T-helper 1 cell treated with Interleukin-12 subunit alpha and Interleukin-12 subunit beta and Interleukin-4 antibody, amounts not matched to agents 30 μg/mL and 1 μg/mL, for 36 hours (primary cell): Measurements from ENCODE around the gene PAK6.

Source experiments
- H3K27ac Mint-ChIP-seq: one replicate; pipeline ENCODE4 v1.8.0; 2021; ENCODE audit warnings: mild to moderate bottlenecking, mixed read lengths
- H3K27me3 Mint-ChIP-seq: one replicate; pipeline ENCODE4 v1.8.0; 2021; ENCODE audit warnings: low read depth, mixed read lengths
- H3K36me3 Mint-ChIP-seq: one replicate; pipeline ENCODE4 v1.8.0; 2021; ENCODE audit warnings: low read depth, mixed read lengths
- H3K4me1 Mint-ChIP-seq: one replicate; pipeline ENCODE4 v1.8.0; 2021; ENCODE audit warnings: low read depth, mixed read lengths
- H3K4me3 Mint-ChIP-seq: one replicate; pipeline ENCODE4 v1.8.0; 2021; ENCODE audit warnings: mild to moderate bottlenecking, moderate library complexity, mixed read lengths
- H3K9me3 Mint-ChIP-seq: one replicate; pipeline ENCODE4 v1.8.0; 2021; ENCODE audit warnings: mixed read lengths

The PAK6 gene

DNA sequence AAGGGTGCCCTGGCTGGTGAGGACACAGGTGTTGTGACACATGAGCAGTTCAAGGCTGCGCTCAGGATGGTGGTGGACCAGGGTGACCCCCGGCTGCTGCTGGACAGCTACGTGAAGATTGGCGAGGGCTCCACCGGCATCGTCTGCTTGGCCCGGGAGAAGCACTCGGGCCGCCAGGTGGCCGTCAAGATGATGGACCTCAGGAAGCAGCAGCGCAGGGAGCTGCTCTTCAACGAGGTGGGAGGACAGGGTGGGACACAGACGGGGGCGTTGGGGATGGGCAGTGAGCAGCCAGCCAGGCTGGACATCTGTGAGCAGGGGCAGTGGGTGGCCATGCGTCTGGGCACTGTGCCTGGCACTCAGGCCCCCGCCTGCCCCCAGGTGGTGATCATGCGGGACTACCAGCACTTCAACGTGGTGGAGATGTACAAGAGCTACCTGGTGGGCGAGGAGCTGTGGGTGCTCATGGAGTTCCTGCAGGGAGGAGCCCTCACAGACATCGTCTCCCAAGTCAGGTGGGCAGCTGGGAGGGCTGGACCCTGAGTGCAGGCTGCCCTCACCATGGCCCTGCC is 33.7 kb downstream of the PAK6 start:
- H3K27me3 Mint-ChIP-seq = peaks cover 12% of the 10 kb centered on the region
- no peak overlapping the region for H3K27ac Mint-ChIP-seq
- no peak overlapping the region for H3K4me3 Mint-ChIP-seq
- no peaks in the 10 kb centered on the region for H3K9me3 Mint-ChIP-seq
- H3K4me1 Mint-ChIP-seq = peaks cover 4% of the 10 kb centered on the region
- H3K36me3 Mint-ChIP-seq = no peaks in the 10 kb centered on the region

DNA sequence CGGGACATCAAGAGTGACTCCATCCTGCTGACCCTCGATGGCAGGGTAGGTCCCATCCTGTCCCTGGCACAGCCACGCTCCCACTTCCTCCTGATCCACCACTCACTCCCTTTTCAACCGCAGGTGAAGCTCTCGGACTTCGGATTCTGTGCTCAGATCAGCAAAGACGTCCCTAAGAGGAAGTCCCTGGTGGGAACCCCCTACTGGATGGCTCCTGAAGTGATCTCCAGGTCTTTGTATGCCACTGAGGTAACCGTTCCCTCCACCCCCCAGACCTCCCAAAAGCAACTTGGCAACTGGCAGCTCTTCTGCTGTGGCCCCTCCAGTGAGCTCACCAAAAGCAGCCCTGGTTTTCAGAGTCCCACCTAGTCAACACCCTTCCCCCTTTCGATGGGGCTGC is 34.6 kb downstream of the PAK6 start:
- no peak overlapping the region for H3K27ac Mint-ChIP-seq
- H3K36me3 Mint-ChIP-seq = no peaks in the 10 kb centered on the region
- no peaks in the 10 kb centered on the region for H3K9me3 Mint-ChIP-seq
- H3K4me3 Mint-ChIP-seq = no peak overlapping the region
- H3K4me1 Mint-ChIP-seq = peaks cover 4% of the 10 kb centered on the region
- peaks cover 19% of the 10 kb centered on the region for H3K27me3 Mint-ChIP-seq

DNA sequence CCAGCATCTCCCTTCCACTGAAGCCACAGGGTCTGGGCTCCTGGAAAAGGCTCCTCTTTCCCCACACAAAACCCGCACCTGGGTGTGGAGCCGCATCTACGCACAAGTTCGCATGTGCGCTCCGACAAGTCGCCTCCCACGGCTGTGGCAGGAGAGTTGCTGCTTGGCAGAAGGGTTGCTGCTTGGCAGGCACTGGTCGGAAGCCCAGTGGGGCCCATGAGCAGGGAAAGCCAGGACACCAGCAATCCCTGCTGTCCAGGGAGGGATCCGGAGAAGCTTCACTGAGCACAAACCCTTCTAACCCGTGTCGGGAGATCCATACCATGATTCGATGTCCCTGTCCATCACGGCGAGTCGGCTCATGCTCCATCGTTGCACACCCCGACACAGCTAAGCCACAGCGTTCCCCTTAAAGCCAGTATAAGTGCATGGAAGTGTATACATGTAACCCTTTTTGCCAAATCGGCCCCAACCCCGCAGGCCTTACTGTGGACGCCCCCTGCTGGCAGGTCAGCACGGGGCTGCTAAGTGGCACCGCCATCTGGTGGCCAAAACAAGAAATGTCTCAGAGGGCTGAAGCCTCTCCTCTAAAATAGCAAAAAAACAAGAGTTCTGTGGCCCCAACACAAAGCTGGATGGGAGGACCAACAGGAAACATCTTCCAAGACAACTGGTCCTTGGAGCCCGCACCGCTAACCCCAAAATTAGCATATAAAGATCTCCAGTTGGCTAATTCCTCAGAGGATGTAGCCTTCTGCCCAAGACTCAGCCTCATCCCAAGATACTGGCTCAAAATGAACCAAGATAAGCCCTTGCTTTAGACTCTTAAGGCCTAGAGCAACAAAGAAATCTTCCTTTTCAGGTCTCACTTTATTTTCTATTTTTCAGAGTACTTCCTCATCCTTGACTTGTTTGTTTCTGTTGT is 35.7 kb downstream of the PAK6 start:
- H3K4me1 Mint-ChIP-seq = peaks cover 8% of the 10 kb centered on the region
- H3K27me3 Mint-ChIP-seq = peaks cover 30% of the 10 kb centered on the region
- H3K27ac Mint-ChIP-seq = no peak overlapping the region
- H3K36me3 Mint-ChIP-seq = no peaks in the 10 kb centered on the region
- no peaks in the 10 kb centered on the region for H3K9me3 Mint-ChIP-seq
- no peak overlapping the region for H3K4me3 Mint-ChIP-seq

DNA sequence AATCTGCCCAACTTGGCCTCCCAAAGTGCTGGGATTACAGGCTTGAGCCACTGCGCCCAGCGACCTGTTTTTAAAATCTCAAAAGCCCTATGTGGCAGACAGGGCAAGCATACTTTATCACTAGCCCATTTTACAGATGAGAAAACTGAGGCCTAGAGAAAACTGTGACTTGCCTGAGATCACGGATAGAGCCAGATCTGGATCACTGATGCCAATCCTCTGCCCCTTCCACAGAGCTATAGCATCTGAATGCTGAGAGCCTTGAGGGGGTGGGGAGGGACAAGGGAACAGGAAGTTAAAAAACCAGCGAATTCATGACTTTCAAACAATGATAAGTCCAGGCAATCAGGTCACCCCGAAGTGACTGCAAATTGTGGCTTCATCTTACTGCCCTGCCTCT is 36.7 kb downstream of the PAK6 start:
- Mint-ChIP-seq H3K9me3 (no peaks in the 10 kb centered on the region), H3K27me3 (peaks cover 36% of the 10 kb centered on the region), H3K27ac (no peak overlapping the region), H3K4me1 (peaks cover 8% of the 10 kb centered on the region), H3K36me3 (no peaks in the 10 kb centered on the region), H3K4me3 (no peak overlapping the region)

DNA sequence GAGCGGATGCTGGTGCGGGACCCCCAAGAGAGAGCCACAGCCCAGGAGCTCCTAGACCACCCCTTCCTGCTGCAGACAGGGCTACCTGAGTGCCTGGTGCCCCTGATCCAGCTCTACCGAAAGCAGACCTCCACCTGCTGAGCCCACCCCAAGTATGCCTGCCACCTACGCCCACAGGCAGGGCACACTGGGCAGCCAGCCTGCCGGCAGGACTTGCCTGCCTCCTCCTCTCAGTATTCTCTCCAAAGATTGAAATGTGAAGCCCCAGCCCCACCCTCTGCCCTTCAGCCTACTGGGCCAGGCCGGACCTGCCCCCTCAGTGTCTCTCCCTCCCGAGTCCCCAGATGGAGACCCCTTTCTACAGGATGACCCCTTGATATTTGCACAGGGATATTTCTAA is 37.1 kb downstream of the PAK6 start:
- Mint-ChIP-seq H3K4me3 (no peak overlapping the region), H3K9me3 (no peaks in the 10 kb centered on the region), H3K27me3 (peaks cover 41% of the 10 kb centered on the region)

DNA sequence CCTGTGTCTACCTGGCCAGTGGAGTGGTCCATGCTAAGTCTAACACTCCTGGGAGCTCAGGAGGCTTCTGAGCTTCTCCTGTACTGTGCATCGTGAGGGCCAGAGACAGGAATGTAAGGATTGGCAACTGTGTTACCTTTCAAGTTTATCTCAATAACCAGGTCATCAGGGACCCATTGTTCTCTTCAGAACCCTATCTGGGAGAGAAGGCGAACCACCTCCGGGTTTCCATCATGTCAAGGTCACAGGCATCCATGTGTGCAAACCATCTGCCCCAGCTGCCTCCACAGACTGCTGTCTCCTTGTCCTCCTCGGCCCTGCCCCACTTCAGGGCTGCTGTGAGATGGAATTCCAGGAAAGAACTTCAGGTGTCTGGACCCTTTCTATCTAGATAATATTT is 38.1 kb downstream of the PAK6 start:
- no peaks in the 10 kb centered on the region for H3K9me3 Mint-ChIP-seq
- peaks cover 44% of the 10 kb centered on the region for H3K27me3 Mint-ChIP-seq
- H3K27ac Mint-ChIP-seq = no peak overlapping the region
- H3K4me3 Mint-ChIP-seq = no peak overlapping the region
- H3K4me1 Mint-ChIP-seq = peaks cover 9% of the 10 kb centered on the region
- no peaks in the 10 kb centered on the region for H3K36me3 Mint-ChIP-seq

More for the DNA sequence above, 37.1 kb downstream of the PAK6 start:
- Mint-ChIP-seq H3K27ac (no peak overlapping the region), H3K4me1 (peaks cover 8% of the 10 kb centered on the region), H3K36me3 (no peaks in the 10 kb centered on the region)

DNA sequence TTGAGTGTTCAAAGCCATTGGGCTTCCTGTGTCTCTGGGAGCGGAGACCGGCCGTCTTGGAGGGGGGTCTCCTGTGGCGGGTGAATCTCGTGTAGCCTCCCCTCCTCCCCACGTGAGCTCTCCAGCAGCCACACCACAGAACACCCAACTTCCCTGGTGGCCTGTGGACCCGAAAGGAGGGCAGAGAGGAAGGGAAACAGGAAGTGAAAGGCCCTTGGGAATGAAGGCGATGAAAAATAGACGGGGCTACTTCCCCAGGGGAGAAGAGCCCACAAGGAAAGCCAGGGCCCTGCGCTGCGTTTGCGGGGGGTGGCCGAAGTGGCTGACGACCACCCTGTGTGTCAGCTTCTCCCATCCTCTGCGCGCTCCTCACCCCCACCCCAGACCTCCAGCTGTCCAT is 38.6 kb downstream of the PAK6 start:
- no peaks in the 10 kb centered on the region for H3K9me3 Mint-ChIP-seq
- no peaks in the 10 kb centered on the region for H3K36me3 Mint-ChIP-seq
- H3K4me1 Mint-ChIP-seq = peaks cover 9% of the 10 kb centered on the region
- H3K4me3 Mint-ChIP-seq = no peak overlapping the region
- H3K27ac Mint-ChIP-seq = no peak overlapping the region
- peaks cover 44% of the 10 kb centered on the region for H3K27me3 Mint-ChIP-seq

DNA sequence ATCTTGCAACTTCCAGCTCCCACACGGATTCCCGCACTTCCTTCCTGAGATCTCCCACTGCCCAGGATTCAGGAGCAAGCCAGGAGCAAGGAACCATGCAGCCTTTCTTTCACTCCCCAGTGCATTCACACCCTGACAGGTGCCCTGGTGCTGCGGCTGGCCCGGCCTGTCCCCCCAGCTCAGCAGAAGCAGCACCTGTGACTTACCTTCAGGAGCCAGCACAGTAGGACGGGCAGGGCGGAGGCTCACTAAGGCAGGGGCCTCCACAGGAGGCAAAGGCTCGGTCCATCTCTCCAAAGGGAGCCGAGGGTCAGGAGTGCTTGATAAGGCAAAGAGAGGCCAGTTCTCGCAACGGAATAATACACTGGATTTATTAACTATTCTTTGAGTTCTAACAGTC is 39.2 kb downstream of the PAK6 start:
- peaks cover 44% of the 10 kb centered on the region for H3K27me3 Mint-ChIP-seq
- peaks cover 9% of the 10 kb centered on the region for H3K4me1 Mint-ChIP-seq
- H3K36me3 Mint-ChIP-seq = no peaks in the 10 kb centered on the region
- no peak overlapping the region for H3K4me3 Mint-ChIP-seq
- no peak overlapping the region for H3K27ac Mint-ChIP-seq
- no peaks in the 10 kb centered on the region for H3K9me3 Mint-ChIP-seq

DNA sequence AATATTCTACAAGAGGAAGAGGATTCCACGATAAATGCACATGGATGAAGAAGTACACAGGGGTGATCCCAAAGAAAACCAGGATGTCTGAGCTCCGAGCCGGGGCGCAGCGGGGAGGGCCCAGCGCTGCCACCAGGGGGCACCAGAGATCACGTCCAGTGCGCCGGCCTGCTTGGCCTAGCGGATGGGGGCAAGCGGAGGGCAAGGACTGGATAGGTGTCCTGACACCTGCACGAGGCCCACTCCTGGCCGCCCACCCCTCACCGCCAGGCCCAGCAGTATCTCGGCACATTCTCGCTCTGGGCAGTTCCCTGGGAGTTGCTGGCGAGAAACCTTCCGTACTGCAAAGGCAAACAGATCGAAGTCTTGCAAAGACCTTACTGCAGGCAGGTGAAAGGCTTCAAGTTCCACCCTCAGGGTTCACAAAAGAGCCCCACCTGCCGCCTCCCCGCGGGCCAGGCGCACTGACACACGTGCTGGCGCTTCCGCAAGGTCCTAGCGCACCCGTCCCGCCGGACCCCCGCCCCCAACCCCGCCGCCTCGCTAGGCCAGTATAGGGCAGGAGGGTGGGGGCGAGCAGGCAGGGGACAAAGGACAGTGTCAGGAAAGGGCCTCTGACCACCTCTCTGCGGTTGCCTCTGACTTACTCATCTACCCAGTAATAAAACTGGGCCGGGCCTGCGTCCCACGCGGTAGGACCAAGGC is 40.7 kb downstream of the PAK6 start:
- H3K9me3 Mint-ChIP-seq = no peaks in the 10 kb centered on the region
- H3K36me3 Mint-ChIP-seq = no peaks in the 10 kb centered on the region
- H3K4me3 Mint-ChIP-seq = no peak overlapping the region
- peaks cover 9% of the 10 kb centered on the region for H3K4me1 Mint-ChIP-seq
- no peak overlapping the region for H3K27ac Mint-ChIP-seq
- peaks cover 54% of the 10 kb centered on the region for H3K27me3 Mint-ChIP-seq

DNA sequence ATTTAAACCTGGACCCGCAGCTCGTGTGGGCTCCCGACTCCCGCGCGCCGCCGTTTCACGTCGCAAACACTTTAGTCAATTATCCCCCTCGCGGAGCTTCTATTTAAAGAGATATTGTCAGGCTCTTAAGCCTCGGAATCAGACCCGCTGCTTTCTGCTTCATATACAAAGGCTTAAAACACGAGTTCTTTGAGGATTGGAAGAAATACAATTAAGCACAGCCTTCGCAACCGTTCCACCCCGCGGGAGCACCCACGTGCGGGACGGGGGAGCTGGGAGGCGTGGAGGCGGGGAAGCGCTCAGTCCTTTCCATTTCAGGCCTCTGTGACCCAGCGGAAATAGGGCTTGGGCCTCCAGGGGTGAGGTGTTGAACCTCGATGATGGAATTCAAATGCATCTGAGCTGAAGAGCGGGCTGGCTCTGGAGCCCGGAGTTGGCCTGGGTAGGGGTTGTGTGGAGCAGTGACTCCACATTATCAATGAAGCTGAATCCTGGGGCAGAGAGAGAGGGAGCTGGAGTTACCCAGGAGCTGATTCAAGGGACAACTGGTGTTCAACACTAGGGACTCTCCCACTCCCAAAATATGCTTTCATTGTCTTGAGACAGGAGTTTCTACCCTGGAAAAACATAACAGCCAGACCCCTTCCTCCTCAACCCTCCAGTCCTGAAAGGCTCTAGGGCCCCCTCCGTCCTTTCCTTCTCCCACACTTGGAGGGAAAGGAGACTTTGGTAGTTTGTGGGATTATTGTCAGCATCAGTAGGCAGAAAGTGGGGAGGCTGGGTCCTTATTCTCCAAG is 41.6 kb downstream of the PAK6 start:
- peak overlapping the region; percentile 62 for H3K4me3 Mint-ChIP-seq
- H3K36me3 Mint-ChIP-seq = no peaks in the 10 kb centered on the region
- peaks cover 5% of the 10 kb centered on the region for H3K4me1 Mint-ChIP-seq
- H3K27me3 Mint-ChIP-seq = peaks cover 56% of the 10 kb centered on the region
- no peaks in the 10 kb centered on the region for H3K9me3 Mint-ChIP-seq
- H3K27ac Mint-ChIP-seq = no peak overlapping the region

DNA sequence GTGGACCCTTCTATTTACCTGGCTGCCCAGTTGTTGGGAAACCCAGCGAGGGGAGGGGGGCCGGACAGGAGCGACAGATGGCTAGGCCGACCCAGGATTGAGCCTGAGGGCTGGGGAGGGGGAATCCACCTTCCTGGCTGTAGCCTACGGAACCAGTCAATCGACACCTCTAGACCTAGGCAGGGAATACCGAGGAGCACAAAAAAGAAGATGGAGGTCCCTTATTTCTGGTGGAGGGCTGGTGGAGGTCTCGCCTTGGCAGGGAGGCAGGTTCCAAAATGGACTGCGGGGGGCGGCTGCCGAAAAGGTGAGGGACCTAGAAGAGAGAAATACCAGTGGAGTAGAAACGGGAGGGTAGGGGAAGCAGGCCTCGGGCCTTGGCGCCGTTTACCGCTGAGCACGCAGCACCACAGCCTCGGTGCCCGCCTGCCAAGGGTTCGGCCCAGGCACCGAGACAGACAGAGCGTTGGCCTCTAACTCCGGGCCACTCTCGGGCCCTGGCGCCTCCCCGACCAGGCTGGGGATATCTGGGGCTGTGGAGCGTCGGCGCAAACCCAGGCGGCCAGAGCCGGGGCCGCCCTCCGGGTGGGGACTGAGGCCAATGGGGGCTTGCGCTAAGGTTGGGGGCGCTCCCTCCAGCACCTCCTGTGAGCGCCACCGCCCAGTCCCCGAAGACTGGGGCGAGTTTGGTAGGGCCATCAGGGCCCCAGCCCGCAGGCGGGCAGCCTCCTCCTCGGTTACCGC is 42.4 kb downstream of the PAK6 start:
- H3K36me3 Mint-ChIP-seq = no peaks in the 10 kb centered on the region
- no peak overlapping the region for H3K27ac Mint-ChIP-seq
- peaks cover 56% of the 10 kb centered on the region for H3K27me3 Mint-ChIP-seq
- H3K9me3 Mint-ChIP-seq = no peaks in the 10 kb centered on the region
- H3K4me3 Mint-ChIP-seq = peak overlapping the region; percentile 62
- peaks cover 5% of the 10 kb centered on the region for H3K4me1 Mint-ChIP-seq

DNA sequence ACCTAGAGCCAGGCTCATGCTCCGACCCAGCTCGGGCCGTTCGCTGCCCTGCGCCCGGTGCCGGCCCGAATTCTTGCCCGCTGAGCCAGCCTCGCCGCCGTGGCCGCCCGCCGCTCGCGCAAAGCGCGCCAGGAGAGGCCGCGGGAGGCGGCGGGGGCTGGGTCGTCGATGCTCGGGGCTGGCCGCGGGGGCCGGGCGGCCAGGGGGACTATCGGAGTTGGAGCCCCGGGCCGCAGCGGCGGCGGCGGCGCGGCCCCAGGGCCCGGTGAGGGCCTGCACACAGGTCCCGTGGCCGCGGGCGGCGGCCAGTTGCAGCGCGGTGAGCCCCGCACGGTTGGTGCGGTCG is 42.9 kb downstream of the PAK6 start:
- Mint-ChIP-seq H3K36me3 (no peaks in the 10 kb centered on the region), H3K4me3 (no peak overlapping the region), H3K9me3 (no peaks in the 10 kb centered on the region), H3K27ac (no peak overlapping the region), H3K4me1 (peaks cover 5% of the 10 kb centered on the region), H3K27me3 (peaks cover 52% of the 10 kb centered on the region)

DNA sequence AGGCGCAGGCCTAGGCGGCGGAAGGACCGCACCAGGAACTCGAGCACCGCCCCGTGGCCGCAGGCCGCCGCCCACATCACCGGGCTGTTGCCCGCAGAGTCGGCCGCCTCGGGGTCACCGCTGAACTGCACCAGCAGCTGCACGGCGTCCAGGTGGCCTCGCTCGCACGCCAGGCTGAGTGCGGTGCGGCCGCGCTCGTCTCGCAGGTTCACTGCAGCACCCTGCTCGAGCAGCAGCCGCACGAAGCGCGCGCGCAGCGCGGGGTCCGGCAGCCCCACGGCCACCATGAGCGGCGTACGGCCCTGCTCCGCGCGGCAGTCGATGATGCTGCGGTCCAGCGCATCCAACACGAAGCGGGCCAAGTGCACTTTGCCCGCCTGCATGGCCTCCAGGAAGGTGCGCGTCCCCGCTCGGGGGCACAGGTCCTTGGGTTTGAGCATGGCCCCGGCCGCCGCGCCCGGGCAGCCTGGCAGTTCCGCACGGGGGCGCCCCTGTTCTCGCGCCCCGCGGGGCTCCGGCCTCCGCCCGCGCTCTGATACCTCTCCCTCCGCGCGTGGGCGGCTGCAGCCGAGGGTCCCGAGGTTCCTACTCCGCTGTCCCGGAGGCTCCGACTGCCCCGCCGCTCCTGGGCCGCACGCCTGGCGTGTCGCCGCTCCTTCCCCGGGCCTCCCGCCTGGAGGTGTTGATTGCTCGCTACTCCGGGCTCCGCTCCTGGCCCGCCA is 43.4 kb downstream of the PAK6 start:
- Mint-ChIP-seq H3K9me3 (no peaks in the 10 kb centered on the region), H3K4me3 (peak overlapping the region; percentile 60), H3K27ac (no peak overlapping the region), H3K36me3 (no peaks in the 10 kb centered on the region), H3K27me3 (peaks cover 46% of the 10 kb centered on the region), H3K4me1 (peaks cover 5% of the 10 kb centered on the region)
